GM18907 (cell line): ENCODE results near the gene LAMTOR4.
"Not testable (repeated sequence)": the region's sequence is repeated elsewhere in the genome, so short reads cannot be mapped to it uniquely, and the experiment has no call there.

Experiments used
- ATAC-seq: cut with Tn5 transposase; IDR thresholded peaks from one replicate; pipeline ENCODE4 v1.9.1; 2021; ENCODE audit warnings: mild to moderate bottlenecking, moderate library complexity; ENCODE audit not compliant: unreplicated experiment

The LAMTOR4 gene

DNA sequence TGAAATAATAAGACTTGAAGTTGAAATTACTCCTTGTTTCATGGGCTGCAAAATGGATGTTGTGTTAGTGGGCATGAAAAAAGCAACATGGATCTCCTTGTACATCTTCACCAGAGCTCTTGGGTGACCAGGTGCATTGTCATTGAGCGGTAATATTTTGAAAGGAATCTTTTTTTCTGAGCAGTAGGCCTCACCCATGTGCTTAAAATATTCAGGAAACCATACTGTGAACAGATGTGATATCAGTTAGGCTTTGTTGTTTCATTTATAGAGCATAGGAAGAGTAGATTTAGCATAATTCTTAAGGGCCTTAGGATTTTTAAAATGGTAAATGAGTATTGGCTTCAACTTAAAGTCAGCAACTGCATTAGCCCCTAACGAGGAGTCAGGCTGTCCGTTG is 44.3 kb downstream of the LAMTOR4 start:
- no peak for ATAC-seq

- ATAC-seq: no peak
These were observed 46.5 kb downstream of the LAMTOR4 start for GRCh38 chr7:100195222-100195621.

- ATAC-seq: not testable (repeated sequence)
These were observed 47.2 kb downstream of the LAMTOR4 start for GRCh38 chr7:100195901-100196322.

DNA sequence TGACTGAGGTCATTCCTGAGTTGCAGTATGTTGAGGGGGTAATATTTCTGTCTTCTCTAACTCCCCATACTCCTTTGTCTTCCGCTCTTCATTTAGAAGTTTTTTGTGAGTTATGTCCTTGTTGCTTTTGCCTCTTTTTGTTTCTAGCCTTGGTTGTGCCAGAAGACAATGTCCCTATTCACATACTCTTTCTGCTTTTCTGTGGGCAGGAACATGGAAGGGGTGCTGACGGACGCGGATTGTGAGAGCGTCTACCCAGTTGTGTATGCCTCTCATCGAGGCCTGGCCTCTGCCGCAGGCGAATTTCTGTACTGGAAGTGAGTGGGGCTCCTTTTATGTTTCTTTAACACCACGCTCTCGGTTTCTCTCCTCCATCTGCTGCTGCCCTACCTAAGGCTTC is 49.5 kb downstream of the LAMTOR4 start:
- ATAC-seq: no peak

DNA sequence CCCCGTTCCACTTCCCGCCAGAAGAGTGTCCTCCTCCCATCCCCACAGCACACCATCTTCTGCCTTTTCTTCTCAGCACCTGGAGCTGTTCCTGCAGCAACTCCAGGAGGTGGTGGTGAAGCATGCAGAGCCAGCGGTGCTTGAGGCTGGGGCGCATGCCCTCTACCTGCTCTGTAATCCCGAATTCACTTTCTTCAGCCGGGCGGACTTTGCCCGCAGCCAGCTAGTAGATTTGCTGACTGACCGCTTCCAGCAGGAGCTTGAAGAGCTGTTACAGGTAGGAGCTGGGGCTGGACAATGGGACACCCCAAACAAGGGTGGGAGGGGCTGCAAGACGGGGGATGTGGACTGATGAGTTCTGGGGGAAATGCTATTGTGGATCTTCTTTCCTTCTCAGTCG is 52.0 kb downstream of the LAMTOR4 start:
- no peak for ATAC-seq
